Measurements from ENCODE around the gene RAD51B.

GRCh38 chr14:68688872-68689371, 869.3 kb downstream of the RAD51B start:
- TF ChIP-seq, protein P1, sequence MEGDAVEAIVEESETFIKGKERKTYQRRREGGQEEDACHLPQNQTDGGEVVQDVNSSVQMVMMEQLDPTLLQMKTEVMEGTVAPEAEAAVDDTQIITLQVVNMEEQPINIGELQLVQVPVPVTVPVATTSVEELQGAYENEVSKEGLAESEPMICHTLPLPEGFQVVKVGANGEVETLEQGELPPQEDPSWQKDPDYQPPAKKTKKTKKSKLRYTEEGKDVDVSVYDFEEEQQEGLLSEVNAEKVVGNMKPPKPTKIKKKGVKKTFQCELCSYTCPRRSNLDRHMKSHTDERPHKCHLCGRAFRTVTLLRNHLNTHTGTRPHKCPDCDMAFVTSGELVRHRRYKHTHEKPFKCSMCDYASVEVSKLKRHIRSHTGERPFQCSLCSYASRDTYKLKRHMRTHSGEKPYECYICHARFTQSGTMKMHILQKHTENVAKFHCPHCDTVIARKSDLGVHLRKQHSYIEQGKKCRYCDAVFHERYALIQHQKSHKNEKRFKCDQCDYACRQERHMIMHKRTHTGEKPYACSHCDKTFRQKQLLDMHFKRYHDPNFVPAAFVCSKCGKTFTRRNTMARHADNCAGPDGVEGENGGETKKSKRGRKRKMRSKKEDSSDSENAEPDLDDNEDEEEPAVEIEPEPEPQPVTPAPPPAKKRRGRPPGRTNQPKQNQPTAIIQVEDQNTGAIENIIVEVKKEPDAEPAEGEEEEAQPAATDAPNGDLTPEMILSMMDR (IDR thresholded peaks at IDR 0.05 in 2 of 3, conservative IDR thresholded peaks at IDR 0.05 in 1 of 3; ENCODE audit: insufficient read depth in 2 of 3, low read depth in 1 of 3, low read length in 3 of 3) = no peak
- no peak for TF ChIP-seq CEBPB (tag; IDR thresholded peaks at IDR 0.05)

Measured in K562 (cell line).